WTC11 (cell line): ENCODE results near the gene EIF2AK2. TPM values are rescaled to one million over a fixed set of nuclear protein-coding genes. Genes with fewer than 3 reads are reported as not detected.
A peak's percentile ranks its signal among the peaks of the same experiment; 100 is the strongest.

ENCODE experiments used
- ATAC-seq: fragments of 200-7000 bp; cut with Tn5 transposase; 2 replicates; pipeline ENCODE4 v1.10.0; 2021; ENCODE audit warnings: mild to moderate bottlenecking, moderate library complexity
- CTCF ChIA-PET: fragments of 300-600 bp; sonication (Branson Sonifier 250); formaldehyde crosslinking; loops from one replicate; lab custom pipeline; 2021; ENCODE audit warnings: antibody characterized with exemption; lab: Charles Lee
- POLR2A ChIA-PET: fragments of 350-600 bp; sonication (Branson Sonifier 250); formaldehyde crosslinking; loops from one replicate; lab custom pipeline; 2021; ENCODE audit warnings: antibody characterized with exemption; lab: Charles Lee
- DNase-seq: peaks from one replicate; pipeline ENCODE4 v3.0.0; 2021; ENCODE audit warnings: low spot score
- H3K27ac Mint-ChIP-seq: 2 replicates; pipeline ENCODE4 v1.8.0; 2021; ENCODE audit warnings: mixed read lengths
- H3K27me3 Mint-ChIP-seq: 2 replicates; pipeline ENCODE4 v1.8.0; 2021; ENCODE audit warnings: low read depth, mild to moderate bottlenecking, moderate library complexity, mixed read lengths
- H3K36me3 Mint-ChIP-seq: 2 replicates; pipeline ENCODE4 v1.8.0; 2021; ENCODE audit warnings: mixed read lengths
- H3K4me1 Mint-ChIP-seq: 2 replicates; pipeline ENCODE4 v1.8.0; 2022; ENCODE audit warnings: mixed read lengths
- H3K4me3 Mint-ChIP-seq: 2 replicates; pipeline ENCODE4 v1.8.0; 2021; ENCODE audit warnings: mild to moderate bottlenecking, moderate library complexity, mixed read lengths
- H3K9me3 Mint-ChIP-seq: 2 replicates; pipeline ENCODE4 v1.8.0; 2021; ENCODE audit warnings: mixed read lengths
- ATF6 ChIP-seq: sonication (generic); formaldehyde crosslinking; IDR thresholded peaks from 2 replicates; pipeline ENCODE4 v1.8.1; 2023; ENCODE audit warnings: mild to moderate bottlenecking, missing genetic modification reagents
- CREB1 ChIP-seq: sonication (generic); formaldehyde crosslinking; IDR thresholded peaks from 2 replicates; pipeline ENCODE4 v1.8.0; 2023; ENCODE audit warnings: mild to moderate bottlenecking, missing genetic modification reagents
- ETV6 ChIP-seq: sonication (generic); formaldehyde crosslinking; IDR thresholded peaks from 2 replicates; pipeline ENCODE4 v1.8.1; 2022; ENCODE audit warnings: mild to moderate bottlenecking, missing genetic modification reagents
- FOXK1 ChIP-seq: sonication (generic); formaldehyde crosslinking; IDR thresholded peaks from 2 replicates; pipeline ENCODE4 v1.8.0; 2022; ENCODE audit warnings: mild to moderate bottlenecking, moderate library complexity, missing genetic modification reagents
- GABPB1 ChIP-seq: sonication (generic); formaldehyde crosslinking; IDR thresholded peaks from 2 replicates; pipeline ENCODE4 v1.8.1; 2023; ENCODE audit warnings: mild to moderate bottlenecking, missing genetic modification reagents
- GTF2I ChIP-seq: fragments of 250-450 bp; sonication (Bioruptor Pico); conservative IDR thresholded peaks from 2 replicates; pipeline ENCODE4 v1.4.0; 2021; ENCODE audit warnings: mild to moderate bottlenecking
- MAX ChIP-seq: sonication (generic); formaldehyde crosslinking; IDR thresholded peaks from 2 replicates; pipeline ENCODE4 v1.8.0; 2022; ENCODE audit warnings: mild to moderate bottlenecking, missing genetic modification reagents
- MYBL2 ChIP-seq: sonication (generic); formaldehyde crosslinking; IDR thresholded peaks from 2 replicates; pipeline ENCODE4 v1.8.1; 2023; ENCODE audit warnings: mild to moderate bottlenecking, moderate library complexity, missing genetic modification reagents
- NFATC4 ChIP-seq: fragments of 250-450 bp; sonication (Bioruptor Pico); IDR thresholded peaks from 2 replicates; pipeline ENCODE4 v1.9.0; 2021; ENCODE audit warnings: mild to moderate bottlenecking
- PREB ChIP-seq: sonication (generic); formaldehyde crosslinking; IDR thresholded peaks from 2 replicates; pipeline ENCODE4 v1.8.1; 2022; ENCODE audit warnings: mild to moderate bottlenecking, missing genetic modification reagents, moderate library complexity, borderline replicate concordance
- SOX15 ChIP-seq: fragments of 250-450 bp; sonication (Bioruptor Pico); IDR thresholded peaks from 2 replicates; pipeline ENCODE4 v1.9.0; 2021; ENCODE audit warnings: mild to moderate bottlenecking
- ZNF121 ChIP-seq: sonication (generic); formaldehyde crosslinking; IDR thresholded peaks from 2 replicates; pipeline ENCODE4 v1.8.0; 2023; ENCODE audit warnings: missing genetic modification reagents
- ZNF232 ChIP-seq: sonication (generic); formaldehyde crosslinking; IDR thresholded peaks from 2 replicates; pipeline ENCODE4 v1.8.0; 2022; ENCODE audit warnings: mild to moderate bottlenecking, missing genetic modification reagents
- ZNF281 ChIP-seq: sonication (generic); formaldehyde crosslinking; IDR thresholded peaks from 2 replicates; pipeline ENCODE4 v1.8.0; 2023; ENCODE audit warnings: mild to moderate bottlenecking, missing genetic modification reagents
- ZNF317 ChIP-seq: sonication (generic); formaldehyde crosslinking; IDR thresholded peaks from 2 replicates; pipeline ENCODE4 v1.8.1; 2023; ENCODE audit warnings: low read depth, mild to moderate bottlenecking, moderate library complexity, missing genetic modification reagents, borderline replicate concordance
- ZNF396 ChIP-seq: fragments of 250-450 bp; sonication (Bioruptor Pico); IDR thresholded peaks from 2 replicates; pipeline ENCODE4 v1.8.0; 2021; ENCODE audit warnings: mild to moderate bottlenecking, moderate library complexity, borderline replicate concordance
- ZNF416 ChIP-seq: fragments of 250-450 bp; sonication (Bioruptor Pico); IDR thresholded peaks from 2 replicates; pipeline ENCODE4 v1.9.0; 2021; ENCODE audit warnings: mild to moderate bottlenecking, inconsistent platforms
- ZNF423 ChIP-seq: fragments of 250-450 bp; sonication (Bioruptor Pico); IDR thresholded peaks from 2 replicates; pipeline ENCODE4 v2.1.2; 2022; ENCODE audit warnings: mild to moderate bottlenecking, moderate library complexity
- ZNF532 ChIP-seq: fragments of 250-450 bp; sonication (Bioruptor Pico); IDR thresholded peaks from 2 replicates; pipeline ENCODE4 v1.9.0; 2021; ENCODE audit warnings: mild to moderate bottlenecking, borderline replicate concordance
- total RNA-seq: library from RNA; stranded (reverse); gene quantifications from 3 replicates; pipeline ENCODE4 v1.2.3, GENCODE V29; 2021

EIF2AK2 gene
- total RNA-seq, 1 experiment from 2014 or later: 34.2 TPM

GRCh38 chr2:37201766-37202165 is 45.0 kb upstream of the EIF2AK2 start:
- Mint-ChIP-seq H3K4me1 (peaks cover 70% of the 10 kb centered on the region), H3K9me3 (peaks cover 21% of the 10 kb centered on the region)
- POLR2A ChIA-PET: no interaction called here
- no peak for TF ChIP-seq ZNF416
- TF ChIP-seq ZNF232: no peak
- no peak for TF ChIP-seq MAX (CRISPR knock-in tag)
- no peak for TF ChIP-seq ZNF396 (CRISPR knock-in tag)
- TF ChIP-seq CREB1 (CRISPR knock-in tag): no peak
- TF ChIP-seq FOXK1 (CRISPR knock-in tag): no peak
- TF ChIP-seq GABPB1 (CRISPR knock-in tag): no peak
- no peak for TF ChIP-seq ZNF532 (CRISPR knock-in tag)
- TF ChIP-seq ZNF317 (CRISPR knock-in tag): no peak
- TF ChIP-seq MYBL2 (CRISPR knock-in tag): no peak
- TF ChIP-seq ZNF281 (CRISPR knock-in tag): no peak
- no peak for TF ChIP-seq ATF6
- TF ChIP-seq, all 79 proteins: peak for 0
- peaks cover 81% of the 10 kb centered on the region for H3K36me3 Mint-ChIP-seq
- no peak overlapping the region for H3K4me3 Mint-ChIP-seq
- H3K27ac Mint-ChIP-seq: peak overlapping the region; percentile 93
- CTCF ChIA-PET: no interaction called here
- no peak for ATAC-seq
- DNase-seq: no peak
- H3K27me3 Mint-ChIP-seq: no peaks in the 10 kb centered on the region; the same call in 1 of the 2 replicates

GRCh38 chr2:37201208-37201607 is 44.4 kb upstream of the EIF2AK2 start:
- Mint-ChIP-seq H3K27ac (peak overlapping the region; percentile 94), H3K36me3 (peaks cover 78% of the 10 kb centered on the region), H3K27me3 (peaks cover 2% of the 10 kb centered on the region; the same call in 1 of the 2 replicates), H3K4me3 (no peak overlapping the region), H3K9me3 (peaks cover 18% of the 10 kb centered on the region), H3K4me1 (peaks cover 64% of the 10 kb centered on the region)
- CTCF ChIA-PET: no interaction called here
- no peak for ATAC-seq
- POLR2A ChIA-PET: no interaction called here
- DNase-seq: no peak
- TF ChIP-seq ZNF121 (CRISPR knock-in tag) (no peak), GTF2I (CRISPR knock-in tag) (no peak), ZNF281 (CRISPR knock-in tag) (no peak), SOX15 (CRISPR knock-in tag) (no peak), NFATC4 (CRISPR knock-in tag) (no peak), PREB (CRISPR knock-in tag) (no peak), ZNF423 (CRISPR knock-in tag) (no peak), ETV6 (CRISPR knock-in tag) (no peak)
